HUES6 (cell line): ENCODE data around the gene BBS7.

Experiments used
- H3K27ac ChIP-seq: 2 replicates; pipeline ENCODE4 v1.7.0; 2013; ENCODE audit warnings: low read depth, mild to moderate bottlenecking, low read length, inconsistent platforms
- H3K27me3 ChIP-seq: 2 replicates; pipeline ENCODE4 v1.6.1; 2013; ENCODE audit warnings: low read length; ENCODE audit not compliant: control insufficient read depth, insufficient read depth
- H3K36me3 ChIP-seq: 2 replicates; pipeline ENCODE4 v1.6.1; 2013; ENCODE audit warnings: low read length; ENCODE audit not compliant: control insufficient read depth, insufficient read depth
- H3K4me1 ChIP-seq: 2 replicates; pipeline ENCODE4 v1.6.1; 2013; ENCODE audit warnings: low read length; ENCODE audit not compliant: control insufficient read depth, insufficient read depth
- H3K4me3 ChIP-seq: 2 replicates; pipeline ENCODE4 v1.5.1; 2013; ENCODE audit warnings: low read depth, low read length
- H3K9ac ChIP-seq: one replicate; pipeline ENCODE4 v1.6.1; 2013; ENCODE audit warnings: mild to moderate bottlenecking, low read length
- H3K9me3 ChIP-seq: 2 replicates; pipeline ENCODE4 v1.6.1; 2013; ENCODE audit warnings: low read depth, low read length; ENCODE audit not compliant: control insufficient read depth, insufficient read depth

The BBS7 gene

GRCh38 chr4:121829511-121829910 lies 40.8 kb downstream of the BBS7 start:
- Histone ChIP-seq H3K4me3 (no peak overlapping the region), H3K27me3 (no peaks in the 10 kb centered on the region), H3K27ac (no peak overlapping the region), H3K4me1 (no peaks in the 10 kb centered on the region), H3K9me3 (no peaks in the 10 kb centered on the region), H3K36me3 (peaks cover 20% of the 10 kb centered on the region), H3K9ac (no peak overlapping the region)

- no peaks in the 10 kb centered on the region for H3K9me3 ChIP-seq
- H3K4me3 ChIP-seq, result no peak overlapping the region
- H3K27me3 ChIP-seq, result no peaks in the 10 kb centered on the region
- H3K27ac ChIP-seq, result no peak overlapping the region
- H3K9ac ChIP-seq, result no peak overlapping the region
- peaks cover 18% of the 10 kb centered on the region for H3K36me3 ChIP-seq
- H3K4me1 ChIP-seq, result no peaks in the 10 kb centered on the region
These were observed 42.4 kb downstream of the BBS7 start for GRCh38 chr4:121827853-121828252.

- H3K4me3 ChIP-seq, result no peak overlapping the region
- no peaks in the 10 kb centered on the region for H3K27me3 ChIP-seq
- no peaks in the 10 kb centered on the region for H3K4me1 ChIP-seq
- H3K27ac ChIP-seq, result no peak overlapping the region
- H3K36me3 ChIP-seq, result peaks cover 31% of the 10 kb centered on the region
- no peak overlapping the region for H3K9ac ChIP-seq
- H3K9me3 ChIP-seq, result no peaks in the 10 kb centered on the region
These were observed 45.3 kb downstream of the BBS7 start for GRCh38 chr4:121824950-121825349.

GRCh38 chr4:121824171-121824527 lies 46.1 kb downstream of the BBS7 start:
- Histone ChIP-seq H3K9me3 (no peaks in the 10 kb centered on the region), H3K4me3 (peak overlapping the region; percentile 92), H3K4me1 (no peaks in the 10 kb centered on the region), H3K27me3 (no peaks in the 10 kb centered on the region), H3K27ac (peak overlapping the region; percentile 64), H3K9ac (peak overlapping the region; percentile 70), H3K36me3 (peaks cover 37% of the 10 kb centered on the region)

- H3K9ac ChIP-seq, result peak within 1 kb of the TSS; percentile 92
- H3K36me3 ChIP-seq, result peaks cover 42% of the 10 kb centered on the region
- peak within 1 kb of the TSS; percentile 64 for H3K27ac ChIP-seq
- peak within 1 kb of the TSS; percentile 92 for H3K4me3 ChIP-seq
- H3K4me1 ChIP-seq, result no peaks in the 10 kb centered on the region
- no peaks in the 10 kb centered on the region for H3K27me3 ChIP-seq
- no peaks in the 10 kb centered on the region for H3K9me3 ChIP-seq
These were observed 46.6 kb downstream of the BBS7 start, which contains the start of gene CCNA2 for GRCh38 chr4:121823505-121824170. Gene CCNA2, minus strand, starts transcription at chr4:121823883. Its CDS starts 255 bp downstream, at chr4:121823628.

GRCh38 chr4:121822796-121823504 lies 47.3 kb downstream of the BBS7 start:
- H3K27me3 ChIP-seq, result no peaks in the 10 kb centered on the region
- no peaks in the 10 kb centered on the region for H3K9me3 ChIP-seq
- peak overlapping the region; percentile 92 for H3K4me3 ChIP-seq
- peak overlapping the region; percentile 53; the same call in 1 of the 2 replicates for H3K27ac ChIP-seq
- H3K36me3 ChIP-seq, result peaks cover 49% of the 10 kb centered on the region
- H3K9ac ChIP-seq, result peak overlapping the region; percentile 92
- H3K4me1 ChIP-seq, result no peaks in the 10 kb centered on the region

- Histone ChIP-seq H3K9ac (no peak overlapping the region), H3K27me3 (no peaks in the 10 kb centered on the region), H3K27ac (no peak overlapping the region), H3K9me3 (no peaks in the 10 kb centered on the region), H3K4me3 (peak overlapping the region; percentile 92), H3K36me3 (peaks cover 54% of the 10 kb centered on the region), H3K4me1 (no peaks in the 10 kb centered on the region)
These were observed 48.2 kb downstream of the BBS7 start for GRCh38 chr4:121822047-121822446.

- Histone ChIP-seq H3K4me1 (no peaks in the 10 kb centered on the region), H3K27ac (no peak overlapping the region), H3K27me3 (no peaks in the 10 kb centered on the region), H3K4me3 (no peak overlapping the region), H3K9ac (no peak overlapping the region), H3K36me3 (peaks cover 79% of the 10 kb centered on the region), H3K9me3 (no peaks in the 10 kb centered on the region)
These were observed 50.9 kb downstream of the BBS7 start for GRCh38 chr4:121819216-121819965.

GRCh38 chr4:121818215-121818614 lies 52.1 kb downstream of the BBS7 start:
- no peak overlapping the region for H3K4me3 ChIP-seq
- H3K4me1 ChIP-seq, result no peaks in the 10 kb centered on the region
- no peaks in the 10 kb centered on the region for H3K9me3 ChIP-seq
- no peaks in the 10 kb centered on the region for H3K27me3 ChIP-seq
- no peak overlapping the region for H3K9ac ChIP-seq
- peaks cover 89% of the 10 kb centered on the region for H3K36me3 ChIP-seq
- H3K27ac ChIP-seq, result no peak overlapping the region

- Histone ChIP-seq H3K4me1 (no peaks in the 10 kb centered on the region), H3K36me3 (peaks cover 93% of the 10 kb centered on the region), H3K27me3 (no peaks in the 10 kb centered on the region), H3K4me3 (no peak overlapping the region), H3K9ac (no peak overlapping the region), H3K9me3 (no peaks in the 10 kb centered on the region), H3K27ac (no peak overlapping the region)
These were observed 52.6 kb downstream of the BBS7 start for GRCh38 chr4:121817701-121818100.

- H3K4me1 ChIP-seq, result no peaks in the 10 kb centered on the region
- no peak overlapping the region for H3K27ac ChIP-seq
- H3K9me3 ChIP-seq, result no peaks in the 10 kb centered on the region
- no peak overlapping the region for H3K9ac ChIP-seq
- H3K27me3 ChIP-seq, result no peaks in the 10 kb centered on the region
- H3K36me3 ChIP-seq, result peaks cover 98% of the 10 kb centered on the region
- no peak overlapping the region for H3K4me3 ChIP-seq
These were observed 53.3 kb downstream of the BBS7 start for GRCh38 chr4:121817006-121817405.
